Activated CD4-positive, CD25-positive, alpha-beta regulatory T cell treated with anti-CD3 and anti-CD28 coated beads, Interleukin-2, amount 50 U/mL, for 24 hours (primary cell): ENCODE data around the gene RPL10A.

Experiments
- ATAC-seq, 2 donors: fragments of 150-1000 bp; cut with Tn5 transposase; one replicate each; pipeline ENCODE4 v1.10.0; 2021; ENCODE audit warnings: mild to moderate bottlenecking in 1 of 2, moderate library complexity in 1 of 2

Gene RPL10A

GRCh38 chr6:35476004-35476403 is 7.8 kb downstream of the RPL10A start:
- no peak for ATAC-seq

- ATAC-seq = no peak
Observed at GRCh38 chr6:35477028-35477427, 8.8 kb downstream of the RPL10A start.

- ATAC-seq = no peak
Observed at GRCh38 chr6:35477551-35478179, 9.5 kb downstream of the RPL10A start.

DNA sequence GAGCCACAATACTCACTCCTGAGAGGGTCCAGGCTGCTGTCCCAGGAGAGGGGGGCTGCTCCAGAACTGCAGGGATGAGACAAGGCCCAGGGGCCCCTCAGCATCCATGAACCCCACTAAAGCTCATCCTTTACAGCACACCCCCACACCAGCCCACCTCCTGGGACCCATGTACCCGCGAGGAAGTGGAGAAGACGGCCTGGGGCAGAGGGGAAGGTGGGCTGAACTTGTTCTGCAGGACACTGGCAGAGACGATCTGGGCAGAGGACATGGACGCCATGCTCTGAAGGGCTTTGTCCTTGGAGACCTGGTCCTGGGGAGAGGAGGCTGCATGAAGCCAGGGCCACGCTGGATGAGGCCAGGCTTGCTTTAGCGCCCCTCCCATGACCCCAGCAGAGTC is 10.1 kb downstream of the RPL10A start:
- no peak for ATAC-seq

- no peak for ATAC-seq
Observed at GRCh38 chr6:35480176-35480575, 12.0 kb downstream of the RPL10A start.

GRCh38 chr6:35481226-35481625 is 13.0 kb downstream of the RPL10A start:
- no peak for ATAC-seq

- no peak for ATAC-seq
Observed at GRCh38 chr6:35483062-35483461, 14.9 kb downstream of the RPL10A start.

DNA sequence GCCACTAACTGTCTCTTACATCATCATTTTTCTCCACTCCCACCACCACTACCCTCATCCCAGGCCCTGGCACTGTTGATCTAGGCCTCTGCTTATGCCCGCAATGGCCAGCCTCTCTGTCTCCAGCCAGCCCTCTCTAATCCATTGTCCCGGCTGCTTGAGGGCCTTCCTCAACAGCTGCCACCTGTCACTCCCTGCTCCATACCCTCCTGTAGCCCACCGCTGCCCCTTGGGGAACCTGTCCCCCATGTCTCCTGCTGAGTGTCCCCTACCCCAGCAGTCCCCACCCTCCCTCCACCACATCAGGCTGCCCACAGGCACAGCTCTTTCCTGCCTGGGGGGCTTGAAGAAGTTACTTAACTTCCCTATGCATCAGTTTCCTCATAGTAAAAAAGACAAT is 15.3 kb downstream of the RPL10A start:
- no peak for ATAC-seq

DNA sequence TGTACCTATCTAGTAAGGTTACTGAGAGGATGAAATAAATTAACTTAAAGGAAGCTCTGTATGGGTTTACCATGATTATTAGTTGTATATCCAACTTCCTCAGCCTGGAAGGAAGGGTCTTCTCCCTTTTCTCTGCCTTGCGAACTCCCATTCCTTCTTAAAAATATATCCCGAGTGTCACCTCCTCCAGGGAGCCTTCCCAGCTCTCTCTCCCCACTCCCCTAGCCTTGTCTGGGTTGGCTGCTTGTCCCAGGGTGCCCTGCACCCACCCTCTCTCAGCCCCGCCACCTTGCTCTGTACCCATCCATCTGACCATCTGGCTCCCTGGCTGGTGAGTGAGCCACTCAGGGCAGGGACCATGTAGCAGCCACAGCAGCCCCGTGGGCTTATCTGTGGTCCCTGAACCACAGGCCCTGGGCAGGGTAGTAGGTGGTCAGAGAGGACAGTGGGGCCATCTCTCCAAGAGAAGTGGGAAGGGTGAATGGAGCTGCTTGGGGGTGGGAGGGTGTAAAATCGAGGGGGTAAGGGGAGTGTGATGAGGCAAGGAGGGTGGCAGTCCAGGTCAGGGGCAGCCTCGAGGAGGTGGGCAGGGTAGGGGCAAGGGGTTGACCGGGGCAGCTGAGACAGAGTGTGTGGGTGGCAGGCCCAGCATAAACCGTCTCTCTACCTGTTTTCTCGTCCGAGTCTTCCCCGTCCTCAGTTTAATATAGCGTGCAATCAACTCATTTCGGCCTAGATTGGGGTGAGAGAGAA is 15.9 kb downstream of the RPL10A start:
- ATAC-seq = no peak

- ATAC-seq = no peak
Observed at GRCh38 chr6:35484921-35485392, 16.8 kb downstream of the RPL10A start.

GRCh38 chr6:35485402-35485877 is 17.2 kb downstream of the RPL10A start:
- ATAC-seq = no peak

DNA sequence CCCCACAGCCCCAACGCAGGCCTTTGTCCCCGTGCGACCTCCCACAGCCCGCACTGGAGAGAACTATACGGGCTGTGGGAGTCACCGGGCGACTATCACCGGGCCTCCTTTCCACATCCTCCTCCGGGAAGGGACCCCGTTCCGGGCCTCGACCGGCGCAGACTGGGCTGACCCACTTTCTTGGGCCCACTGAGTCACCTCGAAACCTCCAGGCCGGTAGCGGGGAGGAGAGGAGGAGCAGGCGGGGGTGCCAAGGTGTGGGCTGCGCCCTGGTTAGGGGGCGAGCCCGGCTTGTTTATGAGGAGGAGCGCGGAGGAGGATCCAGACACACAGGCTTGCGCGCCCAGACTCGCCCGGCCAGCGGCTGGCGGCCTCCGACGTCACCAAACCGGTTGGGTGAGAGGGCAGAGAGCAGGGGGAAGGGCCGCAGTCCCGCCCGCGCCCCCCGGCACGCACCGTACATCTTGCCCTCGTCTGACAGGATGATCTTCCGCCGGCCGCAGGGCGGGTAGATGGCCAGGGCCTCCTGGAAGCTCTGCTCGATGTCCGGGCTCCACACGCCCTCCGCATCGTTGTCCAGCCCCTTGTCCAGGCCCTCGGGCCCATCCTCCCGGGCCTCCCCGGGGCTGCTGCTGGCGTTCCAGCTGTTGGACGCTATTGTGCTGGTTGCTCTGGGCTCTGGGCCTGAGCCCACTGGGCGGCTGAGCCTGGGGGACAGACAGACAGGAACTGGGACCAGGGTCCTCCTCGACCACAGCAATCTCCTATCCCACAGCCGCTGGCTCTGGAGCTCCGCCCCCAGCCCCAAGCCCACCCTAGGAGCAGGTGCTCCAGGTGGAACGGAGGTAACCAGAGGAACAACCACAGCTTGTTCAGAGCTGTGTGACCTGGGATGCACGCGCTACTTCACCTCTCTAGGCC is 18.1 kb downstream of the RPL10A start:
- ATAC-seq = no peak

DNA sequence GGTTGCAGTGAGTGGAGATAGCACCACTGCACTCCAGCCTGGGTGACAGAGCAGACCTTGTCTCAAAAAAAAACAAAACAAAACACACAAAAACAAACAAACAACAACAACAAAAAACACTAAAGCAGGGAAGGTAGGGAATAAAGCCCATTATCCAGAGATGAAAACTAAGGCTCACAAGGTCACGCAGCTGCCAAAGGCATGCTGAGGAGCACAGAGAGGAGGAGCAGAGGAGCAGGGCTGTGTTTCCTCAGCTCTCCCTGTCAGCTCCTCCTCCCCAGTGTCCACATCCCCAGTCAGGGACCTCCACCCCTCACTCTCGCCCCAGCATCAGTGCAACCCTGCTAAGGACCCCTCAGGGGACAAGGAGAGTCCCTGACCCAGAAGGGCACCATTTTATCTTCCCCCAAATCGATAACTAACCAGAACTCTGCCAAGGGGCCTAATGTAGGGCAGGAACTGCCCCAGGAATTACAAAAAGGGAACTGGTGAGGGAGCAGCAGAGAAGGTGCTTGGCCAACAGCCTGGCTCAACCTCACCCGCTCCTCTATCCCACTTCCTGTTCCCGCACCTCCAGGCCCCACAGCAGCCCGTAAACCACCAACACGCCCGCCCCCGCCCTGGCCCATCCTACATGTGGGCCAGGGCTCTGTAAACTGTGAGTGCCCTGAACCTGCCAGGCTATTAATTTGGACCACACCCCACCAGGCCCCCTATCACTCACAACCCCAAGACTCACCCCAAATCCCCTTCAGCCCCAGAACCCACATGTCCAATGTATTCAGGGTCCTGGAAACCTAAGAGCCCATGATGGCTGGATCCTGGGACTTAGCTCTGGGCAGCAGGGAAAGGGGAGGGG is 19.7 kb downstream of the RPL10A start:
- ATAC-seq = no peak

DNA sequence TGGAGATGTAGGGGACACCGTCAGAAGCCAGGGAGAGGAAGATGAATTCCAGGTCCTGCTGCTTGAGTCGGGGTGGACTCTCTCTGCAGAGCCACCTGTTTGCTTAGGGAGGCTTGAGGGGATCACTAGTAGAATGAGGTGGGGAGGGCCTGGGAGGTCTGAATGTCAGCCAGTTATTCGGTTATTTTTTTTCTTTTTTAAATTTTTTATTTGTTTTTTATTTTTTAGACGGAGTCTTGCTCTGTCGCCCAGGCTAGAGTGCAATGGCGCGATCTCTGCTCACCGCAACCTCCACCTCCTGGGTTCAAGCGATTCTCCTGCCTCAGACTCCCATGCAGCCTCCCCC is 20.3 kb downstream of the RPL10A start:
- no peak for ATAC-seq

GRCh38 chr6:35489066-35489465 is 20.9 kb downstream of the RPL10A start:
- no peak for ATAC-seq

GRCh38 chr6:35489995-35490791 is 22.0 kb downstream of the RPL10A start:
- ATAC-seq = no peak

- ATAC-seq = no peak
Observed at GRCh38 chr6:35490821-35491557, 22.8 kb downstream of the RPL10A start.

DNA sequence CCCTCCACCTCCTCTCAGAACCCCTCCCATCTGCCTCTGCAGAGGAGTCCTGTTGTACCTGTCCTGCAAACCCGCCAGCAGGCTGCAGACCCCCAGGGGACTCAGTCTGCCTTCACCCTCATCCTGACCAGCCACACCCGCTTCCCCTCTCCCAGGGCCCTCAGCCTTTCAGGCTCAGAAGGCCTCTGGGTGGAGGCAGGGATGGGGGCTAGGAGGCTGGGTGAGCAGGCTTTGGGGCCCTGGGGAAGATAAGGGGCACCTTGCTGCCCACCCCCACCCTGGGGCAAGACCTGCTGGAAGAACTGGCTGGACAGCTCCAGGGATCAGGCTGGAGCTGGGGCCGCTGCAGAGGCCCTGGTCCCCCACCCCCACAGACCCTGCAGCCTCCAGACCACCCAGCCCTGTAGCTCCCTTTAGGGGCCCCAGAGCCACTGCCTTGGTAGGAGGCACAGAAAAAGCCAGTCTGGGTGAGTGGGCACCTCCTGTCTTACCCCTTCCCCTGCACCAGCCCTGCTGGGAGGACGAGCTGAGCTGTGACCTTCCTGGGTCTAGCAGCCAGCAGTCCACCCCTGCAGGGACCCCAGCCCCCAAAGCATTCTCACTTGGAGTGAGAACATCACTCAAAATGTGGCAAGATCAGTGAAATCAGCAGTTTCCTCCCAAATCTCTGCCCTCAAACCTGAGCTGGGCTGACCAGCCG is 23.5 kb downstream of the RPL10A start:
- no peak for ATAC-seq

- no peak for ATAC-seq
Observed at GRCh38 chr6:35492258-35492973, 24.2 kb downstream of the RPL10A start.

- no peak for ATAC-seq
Observed at GRCh38 chr6:35492974-35493284, 24.7 kb downstream of the RPL10A start.
